CD4-positive, alpha-beta memory T cell (primary cell): ENCODE measurements around the gene TBC1D20. TPM values are rescaled to one million over a fixed set of nuclear protein-coding genes. Genes with fewer than 3 reads are reported as not detected.

Experiments used
- CTCF ChIA-PET: fragments of 350-600 bp; sonication (Branson Sonifier 250); formaldehyde crosslinking; loops from one replicate; lab custom pipeline; 2021; ENCODE audit warnings: inconsistent platforms; ENCODE audit not compliant: partially characterized antibody; lab: Charles Lee
- POLR2A ChIA-PET: fragments of 350-600 bp; sonication (Branson Sonifier 250); formaldehyde crosslinking; loops from one replicate; lab custom pipeline; 2021; ENCODE audit not compliant: partially characterized antibody; lab: Charles Lee
- DNase-seq, 5 donors: peaks; one replicate each; pipeline versions ENCODE4 v3.0.0 to v3.0.0-alpha.2; 2020 to 2022; ENCODE audit warnings: mixed read lengths in 1 of 5
- H3K27ac ChIP-seq: one replicate; pipeline ENCODE4 v1.7.0; 2013; ENCODE audit warnings: low read depth, low read length
- H3K27me3 ChIP-seq: 2 replicates; pipeline ENCODE4 v1.7.0; 2013; ENCODE audit warnings: mild to moderate bottlenecking, low read length, moderate library complexity; ENCODE audit not compliant: insufficient read depth
- H3K36me3 ChIP-seq: 2 replicates; pipeline ENCODE4 v1.7.0; 2013; ENCODE audit warnings: mild to moderate bottlenecking, low read length, moderate library complexity; ENCODE audit not compliant: insufficient read depth
- H3K4me1 ChIP-seq: 2 replicates; pipeline ENCODE4 v1.7.0; 2013; ENCODE audit warnings: mild to moderate bottlenecking, low read length, moderate library complexity; ENCODE audit not compliant: insufficient read depth
- H3K4me3 ChIP-seq, 2 donors: one replicate each; pipeline ENCODE4 v1.7.0; 2013; ENCODE audit warnings: low read length in 2 of 2, mild to moderate bottlenecking in 1 of 2
- H3K9me3 ChIP-seq, 2 donors: one replicate each; pipeline ENCODE4 v1.7.0; 2013; ENCODE audit warnings: low read length in 2 of 2, control low read depth in 1 of 2; ENCODE audit not compliant: control insufficient read depth in 1 of 2
- H3K27ac Mint-ChIP-seq, 7 donors: one replicate each; pipeline ENCODE4 v1.8.0; 2020 to 2021; ENCODE audit warnings: mixed read lengths in 7 of 7, mild to moderate bottlenecking in 6 of 7, inconsistent platforms in 3 of 7, moderate library complexity in 3 of 7
- H3K27me3 Mint-ChIP-seq, 2 donors: one replicate each; pipeline ENCODE4 v1.8.0; 2020 to 2021; ENCODE audit warnings: mixed read lengths in 2 of 2
- H3K36me3 Mint-ChIP-seq, 2 donors: one replicate each; pipeline ENCODE4 v1.8.0; 2020 to 2021; ENCODE audit warnings: mixed read lengths in 2 of 2, inconsistent platforms in 1 of 2, mild to moderate bottlenecking in 1 of 2
- H3K4me1 Mint-ChIP-seq, 4 donors: one replicate each; pipeline ENCODE4 v1.8.0; 2020 to 2021; ENCODE audit warnings: mixed read lengths in 4 of 4, mild to moderate bottlenecking in 1 of 4
- H3K4me3 Mint-ChIP-seq, 8 donors: one replicate each; pipeline ENCODE4 v1.8.0; 2020 to 2021; ENCODE audit warnings: mixed read lengths in 8 of 8, mild to moderate bottlenecking in 7 of 8, moderate library complexity in 6 of 8, inconsistent platforms in 3 of 8
- H3K9me3 Mint-ChIP-seq, 8 donors: one replicate each; pipeline ENCODE4 v1.8.0; 2020 to 2021; ENCODE audit warnings: mixed read lengths in 8 of 8, mild to moderate bottlenecking in 5 of 8, inconsistent platforms in 3 of 8, moderate library complexity in 1 of 8
- intact Hi-C: fragments of 100-400 bp; cut with micrococcal nuclease; formaldehyde crosslinking; loops from one replicate; pipeline ENCODE4 v1.15.1; 2023
- polyA plus RNA-seq, 2 donors: library from polyadenylated mRNA; unstranded; fragments of 300-500 nt; fragmentation: Illumina TruSeq; gene quantifications; one replicate each; pipeline ENCODE4 v1.2.3, GENCODE V29; 2021
- total RNA-seq, 2 experiments: library from RNA; stranded (reverse); gene quantifications; one replicate each; pipeline ENCODE4 v1.2.3, GENCODE V29; 2021

Gene TBC1D20
- total and polyA plus RNA-seq, 4 experiments from 2014 or later: 19.3 to 42.9 (median 32.5) TPM

GRCh38 chr20:407953-408842 is 54.1 kb downstream of the TBC1D20 start, which contains the start of gene RBCK1:
TSS of gene RBCK1 (plus strand) at chr20:408299. CDS start at chr20:408758, 459 bp downstream.
- peaks cover 36 to 52% (median 44%) of the 10 kb centered on the region in 4 donors for H3K4me1 Mint-ChIP-seq

GRCh38 chr20:407133-407952 is 55.0 kb downstream of the TBC1D20 start:
- peak in 2 of 5 donors; percentile 26 to 75 for DNase-seq
- H3K9me3 Mint-ChIP-seq: peaks cover 0 to 6% (median 0%) of the 10 kb centered on the region in 8 donors
- H3K27ac Mint-ChIP-seq: peak overlapping the region; percentile 91 to 98 (median 97)
- H3K9me3 ChIP-seq: no peaks in the 10 kb centered on the region
- no peaks in the 10 kb centered on the region for H3K27me3 Mint-ChIP-seq
- H3K36me3 Mint-ChIP-seq: peaks cover 22 to 38% of the 10 kb centered on the region in 2 donors
- H3K4me1 ChIP-seq: peaks cover 35% of the 10 kb centered on the region
- POLR2A ChIA-PET: interaction anchor here (0.7 to 1.6 kb wide), 11 partner anchors 9 to 136 kb away, joined by 3 to 16 read pairs (median 7); partner anchors contain the start of genes CSNK2A1, TBC1D20 and TRIB3
- peaks cover 10% of the 10 kb centered on the region for H3K36me3 ChIP-seq
- intact Hi-C loops: loop anchor here (1.0 kb wide), 3 partner anchors 26 to 72 kb away; no protein-coding TSS in a partner anchor
- H3K27ac ChIP-seq: peak overlapping the region; percentile 63
- no peaks in the 10 kb centered on the region for H3K27me3 ChIP-seq
- peak overlapping the region; percentile 88 to 93 (median 91) for H3K4me3 Mint-ChIP-seq
- CTCF ChIA-PET: interaction anchor here (0.9 to 2.0 kb wide), 7 partner anchors 14 to 72 kb away, joined by 3 to 7 read pairs (median 5); no protein-coding TSS in a partner anchor
- peaks cover 32 to 50% (median 44%) of the 10 kb centered on the region in 4 donors for H3K4me1 Mint-ChIP-seq
- peak overlapping the region; percentile 37 to 48 for H3K4me3 ChIP-seq

More at GRCh38 chr20:407953-408842, 54.1 kb downstream of the TBC1D20 start, which contains the start of gene RBCK1:
- CTCF ChIA-PET: interaction anchor here (0.9 to 2.0 kb wide), 7 partner anchors 13 to 71 kb away, joined by 3 to 7 read pairs (median 5); no protein-coding TSS in a partner anchor
- POLR2A ChIA-PET: interaction anchor here (0.7 to 1.6 kb wide), 11 partner anchors 10 to 135 kb away, joined by 3 to 16 read pairs (median 7); partner anchors contain the start of genes CSNK2A1, TBC1D20 and TRIB3
- Mint-ChIP-seq H3K27me3 (no peaks in the 10 kb centered on the region), H3K9me3 (peaks cover 0 to 6% (median 0%) of the 10 kb centered on the region in 8 donors), H3K27ac (peak within 1 kb of the TSS; percentile 93 to 98 (median 97)), H3K4me3 (peak within 1 kb of the TSS; percentile 90 to 93 (median 91)), H3K36me3 (peaks cover 28 to 41% of the 10 kb centered on the region in 2 donors)
- Histone ChIP-seq H3K36me3 (peaks cover 15% of the 10 kb centered on the region), H3K4me1 (peaks cover 36% of the 10 kb centered on the region), H3K4me3 (peak within 1 kb of the TSS; percentile 73 to 94), H3K27ac (peak within 1 kb of the TSS; percentile 94), H3K9me3 (no peaks in the 10 kb centered on the region), H3K27me3 (no peaks in the 10 kb centered on the region)
- intact Hi-C loops: loop anchor here (1.0 to 2.0 kb wide), 8 partner anchors 27 to 135 kb away; partner anchors contain the start of genes CSNK2A1, NRSN2, SOX12 and TBC1D20
- DNase-seq: peak; percentile 89 to 94 (median 92)

GRCh38 chr20:406200-407132 is 55.9 kb downstream of the TBC1D20 start:
- Mint-ChIP-seq H3K27ac (peak overlapping the region; percentile 75 to 97 (median 96)), H3K4me3 (peak overlapping the region; percentile 88 to 93 (median 91)), H3K9me3 (peaks cover 0 to 6% (median 0%) of the 10 kb centered on the region in 8 donors), H3K36me3 (peaks cover 15 to 31% of the 10 kb centered on the region in 2 donors), H3K27me3 (no peaks in the 10 kb centered on the region), H3K4me1 (peaks cover 36 to 50% (median 44%) of the 10 kb centered on the region in 4 donors)
- H3K9me3 ChIP-seq: no peaks in the 10 kb centered on the region
- peaks cover 44% of the 10 kb centered on the region for H3K4me1 ChIP-seq
- intact Hi-C loops: loop anchor here (1.0 kb wide), 3 partner anchors 25 to 73 kb away; no protein-coding TSS in a partner anchor
- DNase-seq: no peak
- no peak overlapping the region for H3K27ac ChIP-seq
- POLR2A ChIA-PET: interaction anchor here (1.2 to 1.6 kb wide), 8 partner anchors 12 to 137 kb away, joined by 3 to 16 read pairs (median 10); partner anchors contain the start of genes CSNK2A1, TBC1D20 and TRIB3
- no peak overlapping the region for H3K4me3 ChIP-seq
- CTCF ChIA-PET: interaction anchor here (0.9 to 2.0 kb wide), 8 partner anchors 15 to 72 kb away, joined by 3 to 7 read pairs (median 4); no protein-coding TSS in a partner anchor
- H3K27me3 ChIP-seq: no peaks in the 10 kb centered on the region
- peaks cover 4% of the 10 kb centered on the region for H3K36me3 ChIP-seq

GRCh38 chr20:404088-404487 is 58.2 kb downstream of the TBC1D20 start:
- no peaks in the 10 kb centered on the region for H3K36me3 ChIP-seq
- no peak overlapping the region for H3K4me3 ChIP-seq
- POLR2A ChIA-PET: no interaction called here
- CTCF ChIA-PET: no interaction called here
- H3K4me1 ChIP-seq: peaks cover 28% of the 10 kb centered on the region
- intact Hi-C loops: no loop called here
- DNase-seq: no peak
- Mint-ChIP-seq H3K36me3 (peaks cover 0 to 12% of the 10 kb centered on the region in 2 donors), H3K9me3 (peaks cover 0 to 6% (median 0%) of the 10 kb centered on the region in 8 donors), H3K27ac (no peak overlapping the region), H3K4me1 (peaks cover 20 to 28% (median 25%) of the 10 kb centered on the region in 4 donors), H3K27me3 (no peaks in the 10 kb centered on the region), H3K4me3 (peak overlapping the region in 1 of 8 donors; percentile 11)
- H3K27me3 ChIP-seq: no peaks in the 10 kb centered on the region
- H3K9me3 ChIP-seq: no peaks in the 10 kb centered on the region
- no peak overlapping the region for H3K27ac ChIP-seq

- H3K36me3 ChIP-seq: no peaks in the 10 kb centered on the region
- Mint-ChIP-seq H3K4me1 (peaks cover 19 to 24% (median 21%) of the 10 kb centered on the region in 4 donors), H3K27me3 (no peaks in the 10 kb centered on the region), H3K4me3 (peak overlapping the region in 1 of 8 donors; percentile 41), H3K27ac (no peak overlapping the region), H3K36me3 (peaks cover under 1 to 9% of the 10 kb centered on the region in 2 donors), H3K9me3 (peaks cover 0 to 6% (median 0%) of the 10 kb centered on the region in 8 donors)
- H3K4me1 ChIP-seq: peaks cover 25% of the 10 kb centered on the region
- intact Hi-C loops: no loop called here
- POLR2A ChIA-PET: no interaction called here
- no peak overlapping the region for H3K4me3 ChIP-seq
- no peak overlapping the region for H3K27ac ChIP-seq
- no peaks in the 10 kb centered on the region for H3K9me3 ChIP-seq
- DNase-seq: no peak
- H3K27me3 ChIP-seq: no peaks in the 10 kb centered on the region
- CTCF ChIA-PET: no interaction called here
Observed at GRCh38 chr20:403582-403957, 58.8 kb downstream of the TBC1D20 start.
